Left colon (tissue), 2 donors: ENCODE results near the gene TRNT1. TPM values are rescaled to one million over a fixed set of nuclear protein-coding genes. Genes with fewer than 3 reads are reported as not detected.

Experiments
- ATAC-seq: fragments of 200-7000 bp; cut with Tn5 transposase; one replicate; pipeline ENCODE4 v1.9.1; 2020; ENCODE audit warnings: mild to moderate bottlenecking, moderate library complexity
- DNase-seq, 2 donors: peaks; one replicate each; pipeline ENCODE4 v3.0.0-alpha.2; 2020
- intact Hi-C, 2 donors: fragments of 100-400 bp; cut with DNase I in 1 of 2; cut with micrococcal nuclease in 1 of 2; formaldehyde crosslinking; loops; one replicate each; pipeline versions ENCODE4 v1.11.2 to v1.14.0; 2022; cut with DNase I, micrococcal nuclease
- total RNA-seq, 2 donors: library from RNA; stranded (reverse); fragmentation: NEBNext Ultra II Directional; extraction: Animal tissue kit (Norgen Biotek cat#: 25700); gene quantifications; one replicate each; pipeline ENCODE4 v1.2.1, GENCODE V29; 2021
- donor health status: DM: no; HTN: no; CAD: no.
- donor health status: DM: yes; HTN: yes; CAD: no.

Gene TRNT1
- total RNA-seq, 2 donors from 2014 or later = 17.2 to 22.0 TPM

DNA sequence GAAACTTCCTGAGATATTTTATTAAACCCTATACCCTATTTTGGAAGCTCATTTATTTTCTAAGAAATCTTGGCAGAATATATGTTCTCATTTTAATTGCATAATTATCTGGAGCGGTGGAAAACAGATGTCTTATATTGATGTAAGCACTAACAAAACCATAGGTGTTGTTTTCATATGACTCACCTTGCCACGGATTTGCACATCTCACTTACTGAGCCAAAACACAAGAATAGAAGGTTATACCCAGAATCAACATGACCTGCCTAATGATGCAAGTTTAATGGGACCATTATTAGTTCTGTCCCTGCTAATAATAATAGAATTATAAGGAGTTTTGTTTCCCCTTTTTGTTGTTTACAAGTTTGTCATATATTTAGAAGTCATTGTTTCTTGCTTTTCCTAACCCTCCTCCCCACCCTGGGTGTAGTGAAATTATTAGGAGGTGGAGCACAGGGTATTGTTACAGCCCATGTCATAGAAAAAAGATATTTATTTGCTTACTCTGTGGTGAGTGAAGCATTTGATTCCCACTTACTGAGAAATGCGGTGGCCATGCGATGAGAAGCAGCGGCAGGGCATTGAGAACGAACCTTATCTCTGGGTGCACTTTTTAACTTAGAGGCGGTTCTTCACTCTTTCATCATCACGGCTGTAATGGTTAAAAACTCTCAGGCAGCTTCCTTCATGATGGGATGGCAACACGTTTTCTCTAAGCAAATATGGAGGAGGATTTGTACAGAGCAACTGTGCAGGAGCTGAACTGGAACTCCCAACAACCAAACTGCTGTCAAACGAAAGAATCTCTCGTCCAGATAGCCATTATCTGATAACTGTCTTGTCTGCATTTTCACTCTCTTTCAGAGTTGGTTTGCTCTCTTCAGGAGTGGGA, 17.1 kb upstream of the TRNT1 start:
- no peak for DNase-seq
- intact Hi-C loops = no loop called here
- no peak for ATAC-seq

DNA sequence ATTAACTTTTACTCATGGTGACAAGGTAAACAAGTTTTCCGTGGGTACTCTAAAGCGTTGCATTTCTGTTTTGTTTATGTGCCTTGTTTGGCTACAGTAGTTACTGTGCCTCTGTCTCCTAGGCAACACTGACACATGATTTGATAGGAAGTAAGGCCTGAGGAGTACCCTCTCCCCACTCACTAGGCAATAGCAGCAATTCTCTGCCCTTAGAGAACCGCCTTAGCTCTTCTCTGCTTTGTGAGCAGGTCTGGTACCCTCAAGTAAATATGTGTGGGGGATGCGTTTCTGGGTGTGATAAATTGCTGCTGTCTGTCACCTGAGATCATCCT, 16.5 kb upstream of the TRNT1 start, which contains the start of gene IL5RA:
TSS of gene IL5RA (minus strand) at position 76 of the 332 bp plus-strand sequence. CDS start 5,390 bp downstream, outside the sequence.
- ATAC-seq = no peak
- DNase-seq = no peak
- intact Hi-C loops = no loop called here

DNA sequence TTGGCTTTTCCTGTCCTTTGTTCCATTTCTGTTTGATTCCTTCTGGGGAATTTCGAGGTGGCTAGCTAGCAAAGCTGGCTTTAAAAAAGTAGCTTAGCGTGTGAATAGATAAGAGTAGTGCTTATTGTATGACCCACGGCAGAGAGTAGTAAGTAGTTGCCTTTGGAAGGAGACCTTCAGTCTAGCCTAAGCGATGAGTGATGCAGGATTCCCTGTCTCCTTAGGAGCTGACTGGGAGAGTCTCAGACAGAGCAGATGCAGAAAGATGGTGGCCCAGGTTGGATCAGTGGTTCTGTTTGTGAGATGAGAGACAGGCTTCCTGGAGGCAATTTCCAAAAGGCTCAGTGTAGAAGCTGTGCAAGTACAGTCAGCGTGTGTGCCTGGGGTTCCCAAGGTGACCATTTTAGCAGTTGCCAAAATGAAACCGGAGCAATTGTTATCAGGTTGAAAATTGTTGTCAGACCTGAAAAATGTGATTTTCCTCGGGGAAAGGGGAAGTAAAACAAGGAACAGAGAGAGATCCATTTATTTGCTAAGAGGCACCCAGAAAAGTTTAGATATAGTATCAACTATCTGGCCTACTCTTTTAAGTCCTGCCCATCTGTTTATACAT, 15.9 kb upstream of the TRNT1 start:
- DNase-seq (no peak), ATAC-seq (no peak)
- intact Hi-C loops = no loop called here

DNA sequence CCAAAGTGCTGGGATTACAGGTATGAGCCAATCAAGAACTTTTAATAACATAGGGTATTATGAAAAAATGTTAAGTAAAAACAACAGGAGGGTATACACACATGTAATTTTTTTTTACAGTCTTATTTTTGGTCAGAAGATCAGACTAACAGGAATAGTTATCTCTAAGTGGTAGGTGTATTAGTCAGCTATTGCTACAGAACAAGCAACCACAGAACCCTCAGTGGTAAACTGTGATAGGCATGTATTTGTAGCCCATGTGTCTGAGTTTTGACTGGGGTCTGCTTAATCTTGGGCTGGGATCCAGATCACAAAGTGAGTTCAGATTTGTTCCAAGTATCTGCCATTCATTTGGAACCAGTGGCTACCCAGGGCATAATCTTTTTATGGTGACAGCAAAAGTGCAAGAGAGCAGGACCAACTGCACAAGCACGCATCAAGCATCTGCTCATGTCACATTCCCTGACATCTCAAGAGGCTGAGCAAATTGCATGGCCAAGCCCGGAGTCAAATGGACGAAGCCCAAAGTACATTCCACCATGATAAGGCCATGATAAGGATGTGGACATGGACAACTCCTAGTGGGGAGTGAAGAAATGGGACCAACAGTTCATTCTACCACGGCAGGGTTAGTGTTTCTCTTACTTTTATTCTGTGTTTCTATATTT, 13.6 kb upstream of the TRNT1 start:
- DNase-seq (no peak), ATAC-seq (no peak)
- intact Hi-C loops = no loop called here

DNA sequence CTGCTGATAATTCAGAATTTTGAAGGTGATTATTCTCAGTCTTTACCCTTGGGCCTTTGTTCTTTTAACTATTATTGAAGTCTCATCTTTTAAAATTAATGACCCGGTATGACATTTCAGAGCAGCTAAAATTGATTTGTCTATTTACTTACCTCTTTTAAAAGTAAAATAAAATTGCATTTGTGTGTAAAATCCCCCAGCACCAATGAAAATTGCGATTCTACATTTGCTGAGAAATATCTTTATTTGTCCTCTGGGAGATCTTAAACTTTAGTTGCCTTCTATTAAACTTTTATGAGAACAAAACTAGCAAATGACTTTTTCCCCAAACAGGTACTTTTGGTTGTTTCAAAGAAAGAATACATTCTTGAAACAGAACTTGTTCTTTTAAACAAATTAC, 9.1 kb upstream of the TRNT1 start:
- ATAC-seq = no peak
- intact Hi-C loops = no loop called here
- DNase-seq = no peak

DNA sequence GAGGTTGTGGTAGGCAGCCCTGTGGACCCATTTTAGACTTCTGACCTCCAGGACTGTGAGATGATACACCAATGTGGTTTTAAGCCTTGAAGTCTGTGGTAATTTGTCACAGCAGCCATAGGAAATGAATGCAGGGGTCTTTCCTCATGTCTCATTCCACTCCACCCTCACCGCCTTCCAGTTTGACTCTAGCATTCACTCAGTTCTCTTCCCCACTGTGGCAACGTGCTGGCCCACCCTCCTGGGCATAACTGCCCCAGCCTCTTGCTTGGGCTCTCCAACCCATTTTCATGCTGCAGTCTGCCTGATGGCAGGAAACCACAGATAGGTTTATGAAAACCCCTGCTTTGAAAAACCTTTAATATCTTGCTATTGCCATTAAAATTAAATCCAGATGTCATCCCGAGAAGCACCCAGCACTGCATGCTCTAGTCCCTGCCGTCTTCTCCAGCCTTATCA, 7.3 kb upstream of the TRNT1 start:
- DNase-seq = no peak
- intact Hi-C loops = no loop called here
- ATAC-seq = no peak

DNA sequence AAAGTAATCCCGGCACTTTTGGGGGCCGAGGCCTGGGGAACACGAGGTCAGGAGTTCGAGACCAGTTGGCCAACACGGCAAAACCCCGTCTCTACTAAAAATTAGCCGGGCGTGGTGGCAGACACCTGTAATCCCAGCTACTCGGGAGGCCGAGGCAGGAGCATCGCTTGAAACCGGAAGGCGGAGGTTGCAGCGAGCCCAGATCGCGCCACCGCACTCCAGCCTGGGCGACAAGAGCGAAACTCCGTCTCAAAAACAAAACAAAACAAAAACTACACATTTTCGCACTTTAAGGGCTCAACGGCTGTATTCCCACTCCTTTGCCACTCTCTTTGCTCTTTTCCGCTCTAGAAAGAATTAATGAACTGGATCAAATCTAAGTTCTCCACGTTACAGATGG, 763 bp upstream of the TRNT1 start:
- intact Hi-C loops = loop anchor here in 1 of 2 donors (10.0 kb wide), 1 partner anchor 49 kb away; the partner anchor contains the start of gene CRBN
- ATAC-seq = no peak
- DNase-seq = peak in 1 of 2 donors; percentile 20

DNA sequence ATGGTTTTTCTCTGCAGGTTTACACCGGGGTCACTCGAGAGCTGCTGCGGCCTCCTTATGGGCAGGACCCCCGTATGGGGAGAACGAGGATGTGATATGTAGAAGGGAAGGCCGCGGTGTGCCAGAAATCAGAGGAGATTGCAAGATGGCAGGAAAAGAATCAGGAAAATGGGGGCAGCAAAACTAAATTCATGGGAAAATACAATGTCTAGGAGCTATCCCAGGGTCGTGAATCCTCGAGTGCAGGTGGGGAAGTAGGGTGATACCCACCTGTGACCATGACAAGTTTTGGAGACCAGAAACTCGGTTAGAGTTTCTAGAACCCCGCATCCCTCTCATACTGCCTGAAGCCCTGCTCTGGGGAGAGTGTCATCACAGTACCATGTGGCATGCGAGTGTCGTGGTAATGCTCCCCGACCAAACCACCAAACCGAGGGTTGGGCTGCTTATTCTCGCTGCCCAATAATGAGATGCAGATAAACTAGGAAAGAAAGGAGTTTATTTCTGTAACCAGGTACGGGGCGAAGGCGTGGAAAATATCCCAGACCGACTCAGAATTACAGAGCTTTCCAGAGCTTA, 781 bp downstream of the TRNT1 start:
- peak; percentile 27 to 32 for DNase-seq
- intact Hi-C loops = loop anchor here in 1 of 2 donors (10.0 kb wide), 1 partner anchor 47 kb away; the partner anchor contains the start of gene CRBN
- peak; percentile 22 for ATAC-seq

DNA sequence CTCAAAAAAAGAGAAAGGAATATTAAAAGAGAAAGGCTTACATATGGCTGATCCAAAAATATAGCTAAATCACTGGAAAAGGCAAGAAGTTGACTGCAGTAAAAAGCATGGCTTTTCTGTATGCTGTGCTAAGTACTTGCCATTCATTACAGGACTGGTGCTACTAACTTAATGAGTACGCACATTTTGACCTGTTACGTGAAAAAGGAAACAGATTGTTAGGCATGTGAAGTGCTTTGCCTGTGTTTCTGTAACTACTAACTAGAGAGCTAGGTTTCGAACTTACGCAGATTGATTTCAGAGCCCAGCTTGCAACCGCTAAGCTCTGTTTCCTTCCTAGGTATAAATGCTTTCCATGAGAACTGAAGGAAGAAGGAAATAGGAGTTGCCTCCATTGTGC, 2.8 kb downstream of the TRNT1 start:
- intact Hi-C loops = loop anchor here in 1 of 2 donors (10.0 kb wide), 1 partner anchor 45 kb away; the partner anchor contains the start of gene CRBN
- no peak for ATAC-seq
- DNase-seq = no peak

DNA sequence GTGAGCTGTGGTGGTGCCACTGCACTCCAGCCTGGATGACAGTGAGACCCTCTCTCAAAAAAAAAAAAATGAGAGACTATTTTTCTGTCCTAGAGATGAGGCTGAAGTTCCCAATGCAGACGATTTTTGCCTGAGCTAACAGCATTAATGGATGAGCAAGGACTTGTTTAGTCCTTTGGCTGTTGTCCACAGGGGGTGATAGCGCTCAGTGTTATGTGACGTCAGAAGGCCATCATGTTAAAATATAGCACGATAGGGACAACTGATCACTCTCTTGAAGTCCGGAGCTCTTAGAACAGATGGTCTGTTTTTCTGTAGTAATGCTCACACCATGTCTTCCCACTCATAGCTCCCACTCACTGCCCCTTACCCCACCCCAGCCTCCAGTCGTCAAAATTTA, 6.8 kb downstream of the TRNT1 start:
- intact Hi-C loops = no loop called here
- ATAC-seq = no peak
- DNase-seq = no peak

DNA sequence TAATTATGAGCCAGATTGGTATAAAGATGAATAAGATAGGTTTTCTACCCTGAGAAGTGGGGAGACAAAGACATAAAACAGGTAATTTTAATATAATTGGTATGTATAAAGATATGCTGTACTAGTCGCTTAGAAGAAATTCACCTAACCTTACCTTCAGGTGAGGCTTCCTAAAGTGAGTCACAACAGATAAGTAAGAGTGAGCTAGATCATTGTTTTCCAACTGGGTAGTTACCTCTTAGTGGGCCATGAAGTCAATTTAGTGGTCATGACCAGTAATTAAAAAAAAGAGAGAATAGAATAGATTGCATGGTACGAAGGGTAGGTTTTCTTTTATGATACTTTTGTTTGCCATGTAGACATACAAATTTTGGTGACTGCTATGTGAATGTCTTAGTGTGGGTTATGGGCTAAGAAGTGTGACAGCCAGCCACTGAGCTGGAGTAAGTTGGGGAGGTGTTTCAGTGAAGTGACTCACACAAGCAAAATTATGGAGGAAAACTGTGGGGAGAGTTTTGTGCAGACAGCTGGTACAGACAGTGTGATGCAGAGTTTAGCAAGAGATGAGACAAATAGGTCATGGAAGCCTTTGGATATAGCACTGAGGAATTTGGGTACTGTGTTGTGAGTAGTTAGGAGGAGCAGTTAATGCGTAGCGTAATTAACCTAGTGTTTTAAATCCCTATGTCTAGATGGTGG, 8.2 kb downstream of the TRNT1 start:
- ATAC-seq (peak; percentile 15), DNase-seq (no peak)
- intact Hi-C loops = no loop called here

DNA sequence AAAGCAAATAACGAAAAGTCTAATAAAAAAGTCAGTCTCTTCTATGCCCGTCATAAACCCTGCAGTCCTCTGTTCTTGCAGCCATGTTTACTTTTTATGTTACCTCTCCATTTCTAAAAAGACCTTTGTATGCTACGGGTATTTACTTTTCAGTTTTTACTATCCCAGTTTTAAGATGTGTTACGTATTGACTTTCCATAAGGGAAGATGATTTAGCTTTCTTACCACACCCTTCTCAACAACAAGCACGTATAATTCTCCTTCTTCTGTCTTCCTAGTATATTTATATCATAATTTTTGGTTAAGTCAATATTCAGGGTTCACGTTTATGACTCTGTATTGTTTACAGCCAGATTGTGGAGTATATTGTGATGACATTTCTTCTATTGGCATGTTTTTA, 10.8 kb downstream of the TRNT1 start:
- intact Hi-C loops = no loop called here
- DNase-seq (no peak), ATAC-seq (peak; percentile 90)

DNA sequence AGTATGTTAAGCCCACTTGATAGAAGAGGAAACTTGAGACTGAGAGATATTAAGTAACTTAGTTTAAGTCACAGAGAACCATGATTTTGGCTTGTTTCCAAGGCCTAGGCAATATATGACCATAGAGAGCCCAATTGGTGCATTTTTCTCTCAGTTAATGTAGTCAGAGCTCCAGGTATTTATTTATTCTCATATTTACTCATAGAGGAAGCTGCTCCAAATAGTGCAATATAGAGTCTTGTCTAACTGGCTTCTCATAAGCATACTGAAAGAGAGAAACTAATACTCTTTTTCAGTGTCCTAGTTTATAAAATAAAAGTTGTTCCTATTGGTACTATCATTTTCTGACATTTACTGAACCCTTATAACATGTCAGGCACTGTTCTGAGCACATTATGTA, 15.2 kb downstream of the TRNT1 start:
- intact Hi-C loops = no loop called here
- DNase-seq (no peak), ATAC-seq (no peak)

DNA sequence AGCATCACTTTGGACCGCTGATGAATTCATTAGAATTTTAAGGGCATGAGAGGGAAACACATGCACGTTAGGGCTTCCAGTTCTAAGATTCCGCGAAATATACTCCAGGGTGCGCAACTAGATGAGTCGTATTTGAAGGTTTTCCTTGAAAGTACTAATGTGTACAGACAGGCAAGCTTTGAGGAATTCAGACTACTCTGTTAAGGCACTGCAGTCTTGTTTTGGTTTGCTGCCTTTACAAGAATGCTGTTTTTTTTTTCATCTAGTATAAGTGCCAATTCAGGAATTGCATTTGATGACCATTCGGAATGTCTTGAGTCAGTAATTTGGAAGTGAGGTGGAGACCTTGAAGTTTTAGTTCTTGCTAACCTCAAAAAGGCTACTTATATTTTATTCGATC, 19.1 kb downstream of the TRNT1 start:
- ATAC-seq = no peak
- DNase-seq = no peak
- intact Hi-C loops = no loop called here

DNA sequence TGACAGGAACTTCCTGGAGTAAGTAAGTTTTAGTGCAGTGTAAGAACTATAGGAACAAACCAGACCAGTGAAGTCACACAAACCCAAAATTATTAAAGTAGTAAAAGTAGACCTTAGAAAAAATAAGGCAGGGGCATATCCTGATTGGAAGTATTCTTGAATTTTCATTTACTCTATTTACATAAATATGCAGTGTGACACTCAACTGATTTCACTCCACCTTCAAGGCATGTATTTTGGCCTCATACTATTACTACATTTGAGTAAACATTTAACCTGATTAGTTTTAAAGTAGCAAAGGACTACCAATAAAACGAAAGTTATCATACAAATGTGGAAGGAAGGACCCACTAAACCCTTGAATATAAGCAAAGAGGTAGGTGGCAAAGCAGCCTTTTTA, 22.8 kb downstream of the TRNT1 start:
- intact Hi-C loops = no loop called here

DNA sequence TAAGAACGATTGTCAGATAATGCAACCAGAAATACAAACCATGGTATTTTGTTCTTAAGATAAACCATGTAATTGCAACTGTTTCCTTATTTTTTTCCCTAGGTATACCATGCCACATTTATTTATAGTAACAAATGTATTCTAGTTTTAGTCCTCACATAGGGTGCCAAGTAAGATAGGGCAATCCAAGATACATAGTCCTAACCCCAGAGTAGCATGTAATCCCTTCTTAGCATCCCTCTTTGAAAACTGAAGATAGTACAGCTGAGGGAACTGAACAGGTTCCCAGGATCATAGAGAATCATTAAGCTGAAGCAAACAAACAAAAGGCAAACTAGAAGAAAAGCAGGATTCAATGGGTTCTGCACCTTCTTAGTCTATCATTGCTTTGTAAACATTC, 24.8 kb downstream of the TRNT1 start:
- DNase-seq = no peak
- intact Hi-C loops = no loop called here
- ATAC-seq = no peak

More for the DNA sequence above, 22.8 kb downstream of the TRNT1 start:
- no peak for ATAC-seq
- DNase-seq = no peak

DNA sequence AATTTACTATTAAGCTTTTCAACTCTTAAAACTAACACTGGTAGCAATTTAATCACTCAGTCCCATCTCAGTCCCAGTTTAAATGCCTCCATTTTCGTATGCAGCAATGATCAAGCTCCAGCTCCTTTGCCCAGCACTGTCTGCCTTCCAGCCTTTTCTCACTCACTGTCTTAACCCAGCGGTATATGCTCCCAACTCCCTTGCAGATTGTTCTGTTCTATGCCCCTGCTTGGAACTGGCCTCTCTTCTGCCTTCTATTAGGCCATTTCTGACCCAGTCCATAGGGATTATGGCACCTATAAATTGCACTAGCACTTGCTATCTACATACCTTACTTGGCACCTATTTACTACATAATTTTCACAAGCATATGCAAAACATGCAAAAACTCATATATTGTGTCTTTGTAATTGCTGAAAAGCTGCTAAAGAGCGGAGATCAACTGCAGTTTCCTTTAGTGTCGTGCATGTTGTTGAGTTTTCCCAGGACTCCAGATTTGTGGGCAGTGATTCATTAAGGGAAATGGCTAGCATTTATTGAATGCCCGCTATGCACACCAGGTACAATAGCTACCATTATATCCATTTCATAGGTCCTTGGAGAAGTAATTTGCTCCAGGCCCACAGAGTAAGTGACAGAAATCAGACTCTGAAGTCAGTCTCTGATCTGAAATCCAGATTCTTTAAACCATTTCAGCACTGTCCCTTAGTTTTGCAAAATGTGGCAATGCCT, 28.3 kb downstream of the TRNT1 start:
- no peak for ATAC-seq
- DNase-seq = no peak

DNA sequence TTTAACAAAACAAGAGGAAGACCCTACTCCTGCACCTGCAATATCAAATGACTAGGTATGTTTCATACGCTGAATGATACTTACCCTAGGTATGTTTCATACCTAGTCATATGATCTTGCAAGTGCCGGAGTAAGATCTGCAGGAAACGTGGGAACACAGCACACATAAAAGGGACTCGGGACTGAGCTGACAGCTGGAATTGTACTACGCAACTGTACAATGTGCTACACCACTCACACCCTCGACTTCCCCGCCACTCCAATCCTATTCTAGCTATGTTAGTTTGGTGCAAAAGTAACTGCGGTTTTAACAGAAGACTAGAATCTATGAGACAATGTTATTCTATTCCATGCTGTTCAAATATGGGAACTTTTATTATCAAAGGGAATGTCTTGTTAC, 30.7 kb downstream of the TRNT1 start:
- ATAC-seq = no peak
- intact Hi-C loops = no loop called here
- DNase-seq = no peak

More for the DNA sequence above, 28.3 kb downstream of the TRNT1 start:
- intact Hi-C loops = no loop called here
